HG03520 (cell line): ENCODE measurements around the gene UGGT1.
A peak's percentile ranks its signal among the peaks of the same experiment; 100 is the strongest.

Experiments
- ATAC-seq: cut with Tn5 transposase; IDR thresholded peaks from one replicate; pipeline ENCODE4 v1.9.1; 2021; ENCODE audit warnings: mild to moderate bottlenecking, moderate library complexity; ENCODE audit not compliant: unreplicated experiment

Gene UGGT1

DNA sequence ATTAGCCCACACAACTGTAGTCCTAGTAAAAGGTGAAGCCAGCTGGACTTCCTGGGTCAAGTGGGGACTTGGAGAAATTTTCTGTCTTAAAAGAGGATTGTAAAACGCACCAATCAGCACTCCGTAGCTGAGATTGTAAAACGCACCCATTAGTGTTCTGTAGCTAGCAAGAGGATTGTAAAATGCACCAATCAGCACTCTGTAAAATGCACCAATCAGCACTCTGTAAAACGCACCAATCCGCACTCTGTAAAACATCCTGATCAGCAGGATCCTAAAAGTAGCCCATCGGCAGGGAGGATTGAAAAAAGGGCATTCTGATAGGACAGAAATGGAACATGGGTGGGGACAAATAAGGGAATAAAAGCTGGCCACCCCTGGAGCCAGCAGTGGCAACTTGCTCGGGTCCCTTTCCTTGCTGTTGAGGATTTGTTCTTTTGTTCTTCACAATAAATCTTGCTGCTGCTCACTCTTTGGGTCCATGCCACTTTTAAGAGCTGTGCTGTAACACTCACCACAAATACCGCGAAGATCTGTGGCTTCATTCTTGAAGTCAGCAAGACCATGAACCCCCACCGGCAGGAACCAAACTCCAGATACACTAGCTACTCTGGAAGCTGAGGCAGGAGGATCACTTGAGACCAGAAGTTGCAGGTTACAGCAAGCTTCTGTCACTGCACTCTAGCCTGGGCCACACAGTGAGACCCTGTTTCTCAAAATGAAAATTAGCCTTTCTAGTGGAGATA is 125.1 kb downstream of the UGGT1 start:
- no peak for ATAC-seq

DNA sequence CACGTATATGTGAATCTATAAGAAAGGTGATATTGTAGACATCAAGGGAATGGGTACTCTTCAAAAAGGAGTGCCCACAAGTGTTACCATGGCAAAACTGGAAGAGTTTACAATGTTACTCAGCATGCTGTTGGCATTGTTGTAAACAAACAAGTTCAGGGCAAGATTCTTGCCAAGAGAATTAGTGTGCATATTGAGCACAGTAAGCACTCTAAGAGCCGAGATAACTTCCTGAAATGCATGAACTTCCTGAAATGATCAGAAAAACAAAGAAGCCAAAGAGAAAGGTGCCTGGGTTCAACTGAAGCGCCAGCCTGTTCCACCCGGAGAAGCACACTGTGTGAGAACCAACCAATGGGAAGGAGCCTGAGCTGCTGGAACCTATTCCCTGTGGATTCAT is 126.7 kb downstream of the UGGT1 start:
- no peak for ATAC-seq

DNA sequence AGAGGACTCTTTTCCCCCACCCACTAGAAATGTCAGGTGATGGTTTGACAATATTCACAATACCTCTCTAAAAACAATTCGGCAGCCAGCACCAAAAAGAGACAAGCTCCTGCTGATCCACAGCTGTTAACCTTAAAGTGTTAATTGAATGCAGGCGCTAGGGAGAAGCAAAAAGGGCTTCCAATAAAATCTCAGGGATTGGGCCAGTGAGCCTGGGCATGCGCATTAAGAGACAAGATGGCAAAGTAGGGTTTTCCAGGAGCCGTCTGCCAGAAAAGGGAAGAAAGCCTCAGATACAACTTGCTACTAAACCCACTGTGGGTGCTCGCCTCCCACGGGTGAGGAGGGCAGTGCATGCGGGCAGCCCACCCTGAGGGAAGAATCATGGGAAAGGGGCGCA is 128.9 kb downstream of the UGGT1 start:
- ATAC-seq: no peak

DNA sequence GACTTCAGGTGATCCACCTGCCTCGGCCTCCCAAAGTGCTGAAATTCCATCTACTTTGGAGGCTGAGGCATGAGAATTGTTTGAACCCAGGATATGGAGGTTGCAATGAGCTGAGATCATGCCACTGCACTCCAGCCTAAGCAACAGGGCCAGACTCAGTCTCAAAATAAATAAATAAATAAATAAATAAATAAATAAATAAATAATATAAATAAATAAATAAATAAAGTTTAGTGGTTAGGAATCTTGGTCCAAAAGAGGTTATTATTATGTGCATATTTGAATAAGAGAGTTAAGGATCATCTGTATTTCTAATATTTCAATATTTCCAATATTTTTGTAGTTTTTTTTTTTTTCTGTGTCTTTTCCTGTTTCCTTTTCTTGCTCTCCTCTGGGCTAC is 136.9 kb downstream of the UGGT1 start:
- no peak for ATAC-seq

DNA sequence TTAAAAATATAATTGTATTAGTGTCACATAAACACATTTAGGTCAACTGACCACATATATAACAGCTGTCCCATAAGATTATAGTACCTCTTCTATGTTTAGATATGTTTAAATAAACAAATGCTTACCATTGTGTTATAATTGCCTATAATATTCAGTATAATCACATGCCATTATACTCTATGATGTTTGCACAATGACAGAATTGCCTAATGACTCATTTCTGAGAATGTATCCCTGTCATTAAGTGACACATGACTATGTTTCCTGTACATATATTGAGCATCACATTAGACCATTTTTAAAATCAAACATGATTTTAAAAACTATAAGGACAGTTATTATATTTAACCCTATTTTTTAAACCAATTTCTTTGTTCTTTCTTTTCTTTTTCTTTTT is 137.9 kb downstream of the UGGT1 start:
- ATAC-seq: no peak

DNA sequence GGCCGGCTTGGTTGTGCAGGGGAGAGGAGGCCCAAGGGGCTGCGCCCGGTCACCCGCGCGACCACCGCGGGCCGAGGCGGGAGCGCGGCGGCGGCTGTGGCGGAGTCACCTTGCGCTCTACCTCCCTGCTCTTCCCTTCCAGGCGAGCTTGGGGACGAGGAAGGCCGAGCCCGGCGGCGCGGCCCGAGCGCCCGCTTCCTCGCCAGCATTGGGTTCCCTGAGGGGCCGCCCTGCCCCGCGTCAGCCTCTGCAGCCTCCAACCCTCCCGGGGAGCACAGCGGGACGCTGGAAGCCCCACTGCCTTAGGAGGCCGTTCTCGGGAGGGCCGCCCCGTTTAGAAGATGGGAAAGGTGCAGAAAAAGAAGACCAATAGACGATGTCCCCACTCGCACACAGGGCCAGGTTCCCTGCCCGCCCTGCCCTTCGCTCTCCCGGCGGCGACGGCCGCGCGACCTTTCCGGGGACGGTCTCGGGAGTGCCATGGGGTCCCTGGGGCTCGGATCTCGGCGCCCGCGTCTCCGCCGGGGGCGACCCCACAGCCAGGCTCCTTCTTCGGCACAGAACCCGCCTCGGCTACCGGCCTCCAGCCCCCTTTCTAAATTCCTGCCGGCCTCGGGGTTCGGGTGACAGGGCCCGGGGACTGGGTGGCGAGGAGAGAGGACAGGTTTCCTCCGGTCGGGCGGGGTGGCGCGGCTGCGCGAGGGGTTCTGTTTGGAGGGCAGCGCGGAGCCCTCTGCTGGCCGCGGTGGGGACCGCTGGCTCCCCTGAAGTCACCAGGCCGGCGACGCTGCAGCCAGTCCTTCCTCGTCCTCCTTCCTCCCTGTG is 142.2 kb downstream of the UGGT1 start:
- peak; percentile 96 for ATAC-seq

DNA sequence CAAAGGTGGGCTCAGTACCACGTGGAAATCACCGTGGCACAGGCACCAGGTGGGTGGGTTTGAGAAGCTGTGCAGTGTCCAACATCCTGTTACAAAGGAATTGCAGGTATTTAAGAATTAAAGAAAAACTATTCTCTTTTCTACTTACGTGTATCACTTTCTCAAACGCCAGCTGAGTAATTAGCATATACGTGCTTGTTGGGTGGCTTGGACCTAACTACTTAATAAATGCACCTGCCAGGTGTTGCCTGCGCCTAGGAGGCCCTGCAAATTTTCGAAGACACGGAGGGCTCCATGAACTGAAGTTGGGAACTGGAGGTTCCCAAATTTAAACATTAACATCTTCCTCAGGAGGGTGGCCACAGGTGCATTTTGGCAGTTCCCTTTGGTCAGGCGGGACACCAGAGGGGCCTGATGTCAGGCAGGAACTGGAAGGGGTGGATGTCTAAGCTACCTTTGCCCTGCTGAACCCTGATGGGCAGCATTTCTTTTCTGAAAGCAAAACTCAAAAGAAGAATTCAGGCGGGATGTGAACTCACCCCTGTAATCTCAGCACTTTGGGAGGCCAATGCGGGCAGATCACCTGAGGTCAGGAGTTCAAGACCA is 142.9 kb downstream of the UGGT1 start:
- ATAC-seq: peak; percentile 22

DNA sequence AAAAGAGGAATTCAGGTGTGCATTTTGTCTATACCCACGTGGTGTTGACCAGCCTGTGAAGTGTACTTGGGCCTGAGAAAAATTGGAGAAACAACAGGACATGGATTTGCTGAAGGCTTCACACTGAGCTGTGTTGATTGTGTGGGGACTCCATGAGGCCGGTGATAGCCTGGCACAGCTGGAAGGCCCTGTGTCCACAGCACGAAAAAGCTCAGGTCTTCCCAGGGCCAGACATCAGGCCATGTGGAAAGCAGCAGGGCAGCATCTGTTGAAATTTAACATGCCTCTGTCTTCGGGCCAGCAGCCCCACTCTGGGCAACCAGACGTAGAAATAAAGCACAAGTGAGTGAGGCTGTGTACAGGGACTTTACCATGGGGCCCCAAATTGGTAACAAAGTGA is 143.6 kb downstream of the UGGT1 start:
- no peak for ATAC-seq

DNA sequence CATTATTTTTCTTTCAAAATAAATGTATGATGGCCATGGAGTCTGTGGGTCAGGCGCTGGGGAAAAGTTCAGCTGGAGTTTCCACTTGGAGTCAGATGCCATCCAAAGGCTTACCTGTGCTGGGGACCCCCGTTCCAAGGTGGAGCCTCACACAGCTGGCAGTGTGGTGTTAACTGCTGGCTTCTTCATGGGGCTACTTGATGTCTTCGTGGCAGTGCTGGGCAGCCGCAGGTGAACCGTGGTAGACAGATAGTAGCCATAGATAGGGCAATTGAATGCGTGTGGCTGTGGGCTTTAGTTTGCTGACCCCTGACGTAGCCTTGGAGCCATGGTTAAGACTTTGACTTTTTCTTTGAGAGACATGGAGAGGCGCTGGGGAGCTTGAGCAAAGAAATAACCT is 144.6 kb downstream of the UGGT1 start:
- no peak for ATAC-seq

DNA sequence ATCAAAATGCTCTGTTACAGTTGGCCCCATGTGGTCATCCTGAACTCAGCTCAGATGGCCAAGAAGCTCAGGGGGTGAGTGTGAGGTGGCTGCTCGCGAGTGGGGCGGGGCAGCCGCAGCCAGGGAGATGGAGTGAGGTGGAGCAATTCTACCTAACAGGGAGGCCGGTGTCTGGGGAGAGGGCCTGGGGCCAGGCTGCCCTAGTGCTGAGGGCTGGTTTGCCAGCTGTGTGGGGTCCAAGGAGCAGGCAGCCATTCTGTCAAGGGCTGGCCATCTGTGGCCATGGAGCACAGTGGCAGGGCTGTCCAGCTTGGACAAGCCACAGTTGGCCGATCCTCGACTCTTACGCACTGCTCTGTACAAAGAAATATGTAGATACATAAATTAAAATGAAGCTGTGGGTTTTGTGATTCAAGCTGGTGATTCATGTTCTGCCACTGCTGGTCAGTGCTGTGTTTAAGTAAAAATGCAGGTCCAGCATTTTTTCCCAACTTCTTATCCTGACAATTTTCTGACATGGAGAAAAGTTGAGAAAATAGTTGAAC is 145.6 kb downstream of the UGGT1 start:
- ATAC-seq: no peak

DNA sequence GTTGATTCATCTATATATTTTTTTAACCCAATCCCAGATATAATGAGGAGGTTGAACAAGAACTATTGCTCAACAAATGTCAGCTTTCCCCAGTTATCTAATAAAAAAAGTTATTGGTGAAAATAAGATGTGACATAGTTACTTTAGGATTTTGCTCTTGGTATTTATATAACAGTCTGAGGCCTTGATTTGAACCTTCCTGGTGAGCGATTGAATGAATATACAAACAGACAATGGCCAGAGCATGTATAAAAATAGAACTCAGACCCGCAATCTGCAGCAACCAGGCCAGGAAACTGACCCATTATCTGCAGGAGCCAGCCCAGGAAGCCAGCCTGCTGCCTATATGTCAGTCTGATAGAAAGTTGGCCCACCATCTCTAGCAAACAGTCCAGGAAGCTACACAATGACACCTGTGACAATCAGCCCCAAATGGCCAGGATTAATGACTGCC is 146.1 kb downstream of the UGGT1 start:
- no peak for ATAC-seq

DNA sequence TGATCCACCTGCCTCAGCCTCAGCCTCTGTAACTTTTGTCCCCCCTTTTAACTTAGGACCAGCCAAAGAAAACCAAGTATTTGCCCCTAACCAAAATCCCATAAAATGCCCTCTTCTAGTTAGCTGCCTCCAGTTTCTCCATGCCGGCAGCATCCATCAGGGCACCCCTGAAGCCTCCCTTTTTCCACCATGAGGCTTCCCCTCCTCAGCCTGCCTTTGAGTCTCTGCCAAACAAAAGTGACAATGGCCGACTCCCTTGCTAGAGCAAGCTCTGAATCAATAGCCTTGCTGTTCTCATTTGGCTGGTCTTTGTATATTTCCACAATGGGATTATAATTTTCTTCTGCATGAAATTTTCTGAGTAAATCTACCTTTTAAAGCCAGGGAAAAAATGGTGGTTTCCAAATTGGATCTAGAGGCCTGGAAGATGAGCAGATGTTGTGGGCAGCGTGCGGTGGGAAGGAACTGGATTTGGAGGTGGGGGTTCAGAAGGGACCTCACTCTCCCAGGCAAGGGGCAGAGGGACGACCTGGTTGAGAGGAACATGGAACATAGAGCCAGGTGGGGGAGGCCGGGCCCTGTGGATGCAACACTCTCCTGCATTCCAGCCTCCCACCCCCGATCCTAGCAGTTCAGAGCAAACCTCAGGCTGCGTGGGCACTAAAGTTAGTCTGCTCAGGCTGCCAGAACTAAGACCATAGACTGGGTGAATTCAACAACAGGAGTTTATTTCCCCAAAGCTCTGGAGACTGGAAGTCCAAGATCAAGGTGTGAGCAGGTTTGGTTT is 147.1 kb downstream of the UGGT1 start:
- no peak for ATAC-seq

DNA sequence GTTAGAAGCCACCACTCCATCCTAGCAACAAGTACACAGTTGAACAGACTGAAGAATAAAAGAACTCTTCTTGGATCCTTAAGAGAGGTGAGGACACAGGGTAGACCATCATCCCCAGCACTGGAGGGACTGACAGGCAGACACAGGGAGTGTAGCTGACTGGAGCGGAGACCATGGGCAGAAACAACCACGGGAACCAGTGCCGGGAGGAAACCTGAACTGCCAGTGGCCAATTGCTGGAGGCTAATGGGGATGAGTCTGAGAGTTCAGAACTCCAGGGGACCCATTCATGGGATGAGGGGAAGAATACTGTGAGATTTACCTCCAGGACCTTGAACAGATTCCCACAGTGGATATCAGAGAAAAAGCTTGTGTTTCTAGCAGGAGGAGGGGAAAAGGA is 150.9 kb downstream of the UGGT1 start:
- ATAC-seq: no peak
